ENCODE measurements around the gene LSM4.
"Not testable (repeated sequence)": the region's sequence is repeated elsewhere in the genome, so short reads cannot be mapped to it uniquely, and the experiment has no call there.

LSM4 gene

DNA sequence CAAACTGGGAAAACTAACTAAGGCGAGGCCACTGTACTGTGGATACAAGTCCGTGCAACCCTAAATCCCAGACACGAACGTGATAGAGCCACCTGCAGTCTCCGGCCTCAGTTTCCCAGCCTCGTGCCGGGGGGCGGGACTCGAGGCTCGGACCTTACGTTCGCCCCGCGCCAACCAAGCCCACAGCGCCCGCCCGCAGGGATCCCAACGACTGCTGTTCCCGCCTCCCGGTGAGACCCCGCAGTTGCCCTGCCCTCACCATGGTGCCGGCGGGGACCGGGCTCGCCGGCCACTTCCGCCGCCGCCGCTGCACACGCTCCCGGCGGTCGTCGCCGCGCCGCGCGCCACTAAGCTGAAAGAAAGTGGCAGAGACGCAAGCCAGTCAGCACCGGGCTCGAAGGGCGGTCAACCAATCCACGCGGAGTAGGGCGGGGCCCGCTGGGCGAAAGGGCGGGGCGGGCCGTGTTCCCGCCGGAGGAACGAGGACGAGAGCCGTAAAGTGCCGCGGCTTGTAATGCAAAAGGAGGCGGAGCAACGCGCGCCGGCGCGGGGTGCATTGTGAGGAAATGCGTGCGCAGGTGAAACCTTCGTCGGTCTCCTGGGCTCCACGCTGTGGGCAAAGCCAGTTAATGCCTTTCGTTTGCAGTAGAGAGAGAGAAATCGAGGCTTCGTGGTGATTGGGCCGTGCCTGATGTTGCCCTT is at the start of gene LSM4:
LSM4 (minus strand) TSS at position 318 of the 702 bp plus-strand sequence; CDS start at position 262, 56 bp downstream.
- H3K4me1 ChIP-seq (ENCODE audit: insufficient read depth, low read length) = peaks cover 19% of the 10 kb centered on the region
- H2AFZ ChIP-seq (ENCODE audit: low read depth, low read length) = peak within 1 kb of the TSS; percentile 53
- peak within 1 kb of the TSS; percentile 95 for H3K4me3 ChIP-seq (ENCODE audit: low read length)
- H3K9me3 ChIP-seq (ENCODE audit: low read length) = no peaks in the 10 kb centered on the region
- H3K27me3 ChIP-seq (ENCODE audit: insufficient read depth, low read length) = no peaks in the 10 kb centered on the region
- peaks cover 5% of the 10 kb centered on the region for H3K36me3 ChIP-seq (ENCODE audit: insufficient read depth, low read length)

DNA sequence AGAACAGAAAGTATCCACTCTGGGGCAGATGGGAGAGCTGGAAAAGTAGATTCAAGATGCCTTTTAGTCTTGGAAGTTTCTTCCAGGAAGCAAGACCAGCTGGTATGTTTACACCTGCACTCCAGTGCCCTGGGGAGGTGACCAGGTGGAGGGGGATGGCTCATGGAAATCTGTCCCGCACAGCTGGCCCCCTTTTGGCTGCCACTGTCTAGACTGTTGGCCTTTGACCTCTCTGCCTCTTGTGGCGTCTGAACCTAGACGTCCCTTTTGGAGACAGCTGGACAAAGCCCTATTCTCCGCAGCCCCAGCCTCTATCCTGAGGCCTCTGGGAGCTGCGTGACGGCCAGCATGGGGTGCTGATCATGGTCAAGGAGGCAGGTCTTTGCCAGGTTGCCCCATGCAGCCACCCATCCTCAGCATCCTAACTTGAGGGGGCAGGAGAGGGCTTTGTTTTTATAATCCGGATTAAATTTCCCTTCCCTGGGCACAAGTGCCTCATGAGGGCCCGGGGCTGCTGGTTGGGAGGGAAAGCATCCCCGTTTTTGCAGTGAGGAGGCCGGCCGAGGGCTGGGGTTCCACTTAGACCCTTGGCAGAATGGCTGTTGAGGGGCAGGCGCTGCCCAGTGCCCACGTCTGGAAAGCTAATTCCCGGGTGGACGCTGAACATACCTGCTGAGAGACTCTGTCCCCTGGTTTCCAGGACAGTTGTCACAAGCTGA is 45.8 kb upstream of the LSM4 start:
- Histone ChIP-seq H3K9me3 (ENCODE audit: low read length) (no peaks in the 10 kb centered on the region), H3K4me1 (ENCODE audit: insufficient read depth, low read length) (peaks cover 35% of the 10 kb centered on the region), H2AFZ (ENCODE audit: low read depth, low read length) (no peak overlapping the region), H3K36me3 (ENCODE audit: insufficient read depth, low read length) (no peaks in the 10 kb centered on the region), H3K4me3 (ENCODE audit: low read length) (no peak overlapping the region), H3K27me3 (ENCODE audit: insufficient read depth, low read length) (no peaks in the 10 kb centered on the region)

DNA sequence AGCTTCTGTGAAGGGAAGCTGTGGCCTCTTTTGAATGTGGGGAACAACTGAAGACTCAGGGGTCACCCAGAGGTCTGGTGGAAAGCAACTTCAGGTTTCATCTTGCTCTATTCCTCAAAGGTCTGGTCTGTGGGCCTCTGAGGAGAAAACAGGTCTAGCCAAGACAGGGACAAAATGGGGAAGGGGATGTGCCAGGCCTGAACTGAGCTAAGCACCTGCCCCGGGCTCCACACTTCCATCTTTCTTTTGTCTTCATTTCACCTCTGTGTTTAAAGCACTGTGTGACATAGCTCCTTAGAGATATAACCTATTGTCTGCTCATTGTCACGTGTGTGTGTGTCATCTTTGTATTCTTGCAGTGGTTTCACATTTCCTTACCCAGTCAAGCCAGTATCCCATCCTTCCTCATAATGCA is 43.2 kb upstream of the LSM4 start:
- Histone ChIP-seq H2AFZ (ENCODE audit: low read depth, low read length) (no peak overlapping the region), H3K4me1 (ENCODE audit: insufficient read depth, low read length) (peaks cover 33% of the 10 kb centered on the region), H3K4me3 (ENCODE audit: low read length) (no peak overlapping the region), H3K9me3 (ENCODE audit: low read length) (no peaks in the 10 kb centered on the region), H3K36me3 (ENCODE audit: insufficient read depth, low read length) (no peaks in the 10 kb centered on the region), H3K27me3 (ENCODE audit: insufficient read depth, low read length) (no peaks in the 10 kb centered on the region)

DNA sequence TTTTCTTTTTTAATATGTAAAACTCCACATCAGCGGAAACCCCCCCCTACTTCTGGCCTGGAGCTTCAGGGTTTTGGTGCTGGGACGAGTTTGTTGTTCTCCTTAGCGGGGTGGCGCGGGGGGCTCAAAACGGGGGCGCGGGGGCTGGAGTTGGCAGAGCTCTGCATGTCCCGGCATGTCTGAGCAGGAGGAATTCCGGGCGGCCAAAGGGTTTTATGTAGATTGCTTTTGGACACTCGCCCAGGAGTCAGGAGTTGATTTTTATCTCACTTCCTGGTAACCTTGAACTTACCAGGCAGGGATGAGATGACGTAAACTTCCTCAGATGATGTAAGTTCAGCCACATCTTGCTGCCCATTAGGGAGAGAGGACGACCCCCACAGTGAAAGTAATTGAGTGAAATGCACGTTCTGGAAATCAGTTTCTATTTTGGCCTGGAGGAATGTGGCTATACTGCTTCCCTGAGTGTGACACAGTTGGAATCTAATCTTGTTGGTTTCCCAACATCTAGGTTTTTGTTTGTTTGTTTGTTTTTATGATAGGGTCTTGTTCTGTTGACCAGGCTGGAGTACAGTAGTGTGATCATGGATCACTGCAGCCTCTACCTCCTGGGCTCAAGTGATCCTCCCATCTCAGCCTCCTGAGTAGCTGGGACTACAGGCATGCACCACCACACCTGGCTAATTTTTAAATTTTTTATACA is 42.1 kb upstream of the LSM4 start:
- no peaks in the 10 kb centered on the region for H3K9me3 ChIP-seq (ENCODE audit: low read length)
- no peaks in the 10 kb centered on the region for H3K36me3 ChIP-seq (ENCODE audit: insufficient read depth, low read length)
- no peaks in the 10 kb centered on the region for H3K27me3 ChIP-seq (ENCODE audit: insufficient read depth, low read length)
- peak overlapping the region; percentile 57 for H2AFZ ChIP-seq (ENCODE audit: low read depth, low read length)
- peaks cover 32% of the 10 kb centered on the region for H3K4me1 ChIP-seq (ENCODE audit: insufficient read depth, low read length)
- no peak overlapping the region for H3K4me3 ChIP-seq (ENCODE audit: low read length)

DNA sequence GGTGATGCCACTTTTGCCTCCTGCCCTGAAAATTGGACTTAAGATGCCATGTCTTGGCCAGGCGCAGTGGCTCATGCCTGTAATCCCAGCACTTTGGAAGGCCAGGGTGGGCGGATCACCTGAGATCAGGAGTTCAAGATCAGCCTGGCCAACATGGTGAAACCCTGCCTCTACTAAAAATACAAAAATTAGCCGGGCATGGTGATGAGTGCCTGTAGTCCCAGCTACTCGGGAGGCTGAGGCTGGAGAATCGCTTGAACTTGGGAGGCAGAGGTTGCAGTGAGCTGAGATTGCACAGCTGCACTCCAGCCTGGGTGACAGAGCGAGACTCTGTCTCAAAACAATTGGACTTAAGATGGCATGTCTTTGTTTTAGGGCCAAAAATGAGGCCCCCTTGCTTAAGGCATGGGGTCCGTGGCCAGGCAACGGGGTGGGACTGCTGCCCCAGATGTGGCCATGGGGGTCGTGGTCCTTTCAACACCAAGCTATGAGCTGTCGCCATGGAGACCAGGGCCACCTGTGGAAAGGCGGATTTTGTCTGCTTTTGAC is 41.5 kb upstream of the LSM4 start:
- H3K9me3 ChIP-seq (ENCODE audit: low read length); H3K27me3 ChIP-seq (ENCODE audit: insufficient read depth, low read length); H3K36me3 ChIP-seq (ENCODE audit: insufficient read depth, low read length); H3K4me3 ChIP-seq (ENCODE audit: low read length): not testable (repeated sequence)
- Histone ChIP-seq H3K4me1 (ENCODE audit: insufficient read depth, low read length) (peaks cover 26% of the 10 kb centered on the region), H2AFZ (ENCODE audit: low read depth, low read length) (peak overlapping the region; percentile 57)

DNA sequence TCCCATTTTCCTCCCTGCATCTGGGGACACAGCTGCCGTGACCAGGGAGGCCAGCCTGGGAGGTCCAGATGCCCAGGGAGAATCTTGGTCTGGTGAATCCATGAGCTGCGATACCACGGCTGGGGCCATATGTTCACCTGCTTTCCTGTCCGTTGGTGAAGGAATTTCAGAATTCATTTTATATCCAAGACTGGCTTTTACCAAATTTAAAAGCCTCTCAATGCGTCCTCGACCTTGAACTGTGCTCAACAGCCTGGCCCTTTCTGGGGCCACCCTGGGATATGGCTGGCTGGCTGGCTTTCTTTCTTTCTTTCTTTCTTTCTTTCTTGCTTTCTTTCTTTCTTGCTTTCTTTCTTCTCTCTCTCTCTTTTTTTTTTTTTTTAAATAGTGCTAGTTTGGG is 40.9 kb upstream of the LSM4 start:
- no peaks in the 10 kb centered on the region for H3K9me3 ChIP-seq (ENCODE audit: low read length)
- no peak overlapping the region for H2AFZ ChIP-seq (ENCODE audit: low read depth, low read length)
- no peaks in the 10 kb centered on the region for H3K27me3 ChIP-seq (ENCODE audit: insufficient read depth, low read length)
- H3K4me1 ChIP-seq (ENCODE audit: insufficient read depth, low read length) = peaks cover 20% of the 10 kb centered on the region
- no peak overlapping the region for H3K4me3 ChIP-seq (ENCODE audit: low read length)
- H3K36me3 ChIP-seq (ENCODE audit: insufficient read depth, low read length) = no peaks in the 10 kb centered on the region

DNA sequence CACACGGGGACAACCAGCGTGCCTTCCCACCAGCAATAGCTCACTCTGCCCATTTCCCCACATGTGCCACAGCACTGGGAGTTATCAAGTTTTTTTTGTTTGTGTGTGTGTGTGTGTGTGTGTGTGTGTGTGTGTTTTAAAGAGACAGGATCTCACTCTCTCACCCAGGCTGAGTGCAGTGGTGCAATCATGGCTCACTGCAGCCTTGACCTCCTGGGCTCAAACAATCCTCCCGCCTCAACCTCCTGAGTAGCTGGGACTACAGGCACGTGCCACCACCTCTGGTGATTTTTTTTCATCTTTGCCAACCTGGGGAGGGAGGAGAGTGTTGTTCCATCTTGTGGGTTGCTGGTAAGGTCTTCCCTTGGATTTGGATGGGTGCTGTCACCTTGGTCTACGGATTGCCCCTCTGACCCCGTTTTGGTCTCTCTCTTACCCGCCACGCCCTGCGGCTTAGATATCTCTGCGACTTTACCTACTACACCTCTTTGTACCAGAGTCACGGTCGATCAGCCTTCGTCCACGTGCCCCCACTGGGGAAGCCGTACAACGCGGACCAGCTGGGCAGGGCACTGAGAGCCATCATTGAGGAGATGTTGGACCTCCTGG is 40.2 kb upstream of the LSM4 start:
- Histone ChIP-seq H3K27me3 (ENCODE audit: insufficient read depth, low read length) (no peaks in the 10 kb centered on the region), H2AFZ (ENCODE audit: low read depth, low read length) (no peak overlapping the region), H3K36me3 (ENCODE audit: insufficient read depth, low read length) (no peaks in the 10 kb centered on the region), H3K4me3 (ENCODE audit: low read length) (no peak overlapping the region), H3K4me1 (ENCODE audit: insufficient read depth, low read length) (peaks cover 18% of the 10 kb centered on the region), H3K9me3 (ENCODE audit: low read length) (no peaks in the 10 kb centered on the region)

DNA sequence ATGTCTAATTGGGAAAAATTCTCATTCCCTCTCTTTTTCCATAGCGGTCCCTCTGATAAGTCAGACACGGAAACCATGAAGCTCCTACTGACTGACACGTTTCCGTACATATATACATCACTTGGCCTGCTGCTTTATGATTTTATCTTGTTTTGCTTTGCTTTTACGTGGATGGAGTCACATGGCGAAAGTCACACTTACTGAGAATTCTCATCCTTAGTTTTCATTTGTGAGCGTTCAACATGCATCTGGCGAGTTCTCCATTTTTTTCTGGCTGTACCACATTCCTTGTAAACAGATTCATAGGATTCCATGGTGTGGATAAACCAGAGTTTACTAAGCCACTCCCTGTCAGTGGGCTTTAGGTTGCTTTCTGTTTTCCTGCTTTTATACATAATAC is 38.8 kb upstream of the LSM4 start:
- Histone ChIP-seq H3K4me3 (ENCODE audit: low read length) (no peak overlapping the region), H3K4me1 (ENCODE audit: insufficient read depth, low read length) (peaks cover 18% of the 10 kb centered on the region), H3K27me3 (ENCODE audit: insufficient read depth, low read length) (no peaks in the 10 kb centered on the region), H3K36me3 (ENCODE audit: insufficient read depth, low read length) (peaks cover 9% of the 10 kb centered on the region), H3K9me3 (ENCODE audit: low read length) (peaks cover 14% of the 10 kb centered on the region), H2AFZ (ENCODE audit: low read depth, low read length) (no peak overlapping the region)

DNA sequence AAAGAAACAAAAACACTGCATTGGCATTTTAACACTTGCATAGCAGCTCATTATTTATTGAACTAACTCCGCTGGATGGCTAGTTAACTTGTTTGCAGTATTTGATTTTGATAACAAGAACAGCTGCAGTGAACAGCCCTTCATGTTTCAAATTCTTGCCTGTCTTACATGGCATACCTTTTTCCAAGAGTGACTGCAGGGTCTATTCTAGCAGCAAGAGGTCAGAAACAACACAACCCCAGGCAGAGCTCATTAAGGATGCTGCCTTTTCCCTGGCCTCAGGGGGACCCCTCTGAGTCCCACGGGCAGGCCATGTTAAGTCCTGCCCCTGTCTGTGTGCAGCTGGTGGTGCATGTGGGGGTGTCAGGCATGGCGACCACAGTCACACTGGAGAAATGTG is 34.2 kb upstream of the LSM4 start:
- H2AFZ ChIP-seq (ENCODE audit: low read depth, low read length) = no peak overlapping the region
- no peak overlapping the region for H3K4me3 ChIP-seq (ENCODE audit: low read length)
- H3K27me3 ChIP-seq (ENCODE audit: insufficient read depth, low read length) = no peaks in the 10 kb centered on the region
- H3K4me1 ChIP-seq (ENCODE audit: insufficient read depth, low read length) = no peaks in the 10 kb centered on the region
- H3K9me3 ChIP-seq (ENCODE audit: low read length) = peaks cover 14% of the 10 kb centered on the region
- H3K36me3 ChIP-seq (ENCODE audit: insufficient read depth, low read length) = peaks cover 9% of the 10 kb centered on the region

DNA sequence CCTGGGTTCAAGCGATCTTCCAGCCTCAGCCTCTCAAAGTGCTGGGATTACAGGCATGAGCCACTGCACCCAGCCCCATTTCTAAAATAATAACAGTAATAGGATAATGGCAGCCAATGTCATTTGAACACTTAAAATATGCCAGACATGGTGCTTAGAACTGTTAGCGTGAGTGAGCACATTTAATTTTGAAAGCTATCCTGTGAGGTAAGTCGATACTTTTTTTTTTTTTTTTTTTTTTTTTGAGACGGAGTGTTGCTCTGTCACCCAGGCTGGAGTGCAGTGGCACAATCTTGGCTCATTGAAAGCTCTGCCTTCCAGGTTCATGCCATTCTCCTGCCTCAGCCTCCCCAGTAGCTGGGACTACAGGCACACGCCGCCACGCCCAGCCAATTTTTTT is 31.9 kb upstream of the LSM4 start:
- H2AFZ ChIP-seq (ENCODE audit: low read depth, low read length); H3K4me3 ChIP-seq (ENCODE audit: low read length); H3K4me1 ChIP-seq (ENCODE audit: insufficient read depth, low read length); H3K27me3 ChIP-seq (ENCODE audit: insufficient read depth, low read length); H3K36me3 ChIP-seq (ENCODE audit: insufficient read depth, low read length): not testable (repeated sequence)
- peaks cover 14% of the 10 kb centered on the region for H3K9me3 ChIP-seq (ENCODE audit: low read length)

DNA sequence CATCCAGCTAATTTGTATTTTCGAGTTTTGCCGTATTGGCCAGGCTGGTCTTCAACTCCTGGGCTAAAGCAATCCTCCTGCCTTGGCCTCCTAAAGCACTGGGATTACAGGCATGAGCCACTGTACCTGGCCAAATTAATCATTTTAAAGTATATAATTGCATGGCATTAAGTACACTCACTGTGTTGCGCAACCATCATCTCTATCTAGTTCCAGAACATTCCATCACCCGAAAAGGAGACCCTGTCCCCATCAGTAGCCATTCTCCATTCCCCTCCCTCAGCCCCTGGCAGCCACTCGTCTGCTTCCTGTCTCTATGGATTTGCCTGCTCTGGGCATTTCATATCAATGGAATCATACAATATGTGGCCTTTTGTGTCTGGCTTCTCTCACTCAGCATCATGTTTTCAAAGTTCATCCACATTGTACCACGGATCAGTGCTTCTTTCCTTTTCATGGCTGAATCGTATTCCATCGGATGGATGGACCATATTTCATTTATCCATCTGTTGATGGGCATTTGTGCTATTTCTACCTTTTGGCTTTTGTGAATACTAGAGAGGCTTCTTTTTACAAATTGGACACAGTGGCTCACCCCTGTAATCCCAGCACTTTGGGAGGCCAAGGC is 30.6 kb upstream of the LSM4 start:
- H2AFZ ChIP-seq (ENCODE audit: low read depth, low read length) = no peak overlapping the region
- H3K4me1 ChIP-seq (ENCODE audit: insufficient read depth, low read length) = no peaks in the 10 kb centered on the region
- no peaks in the 10 kb centered on the region for H3K27me3 ChIP-seq (ENCODE audit: insufficient read depth, low read length)
- peaks cover 14% of the 10 kb centered on the region for H3K9me3 ChIP-seq (ENCODE audit: low read length)
- peaks cover 9% of the 10 kb centered on the region for H3K36me3 ChIP-seq (ENCODE audit: insufficient read depth, low read length)
- H3K4me3 ChIP-seq (ENCODE audit: low read length) = no peak overlapping the region

DNA sequence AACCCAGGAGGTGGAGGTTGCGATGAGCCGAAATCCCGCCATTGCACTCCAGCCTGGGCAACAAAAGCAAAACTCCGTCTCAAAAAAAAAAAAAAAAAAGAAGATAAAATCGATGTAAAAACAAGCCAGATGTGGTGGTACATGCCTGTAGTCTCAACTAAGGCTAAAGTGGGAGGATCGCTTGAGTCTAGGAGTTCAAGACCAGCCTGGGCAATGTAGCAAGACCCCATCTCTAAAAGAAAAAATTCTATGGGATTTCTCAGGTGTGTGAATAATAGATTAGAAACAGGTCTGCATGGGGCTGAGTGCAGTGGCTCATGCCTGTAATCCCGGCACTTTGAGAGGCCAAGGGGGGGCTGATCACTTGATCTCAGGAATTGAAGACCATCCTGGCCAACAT is 28.7 kb upstream of the LSM4 start:
- H3K4me1 ChIP-seq (ENCODE audit: insufficient read depth, low read length) = no peaks in the 10 kb centered on the region
- H3K36me3 ChIP-seq (ENCODE audit: insufficient read depth, low read length) = no peaks in the 10 kb centered on the region
- no peaks in the 10 kb centered on the region for H3K9me3 ChIP-seq (ENCODE audit: low read length)
- no peak overlapping the region for H2AFZ ChIP-seq (ENCODE audit: low read depth, low read length)
- no peak overlapping the region for H3K4me3 ChIP-seq (ENCODE audit: low read length)
- H3K27me3 ChIP-seq (ENCODE audit: insufficient read depth, low read length) = no peaks in the 10 kb centered on the region

Measured in neuron (in vitro differentiated cells).